Activated CD8-positive, alpha-beta memory T cell treated with anti-CD3 and anti-CD28 coated beads for 1 hour (primary cell): Measurements from ENCODE around the gene ANKRD33B.
"Not testable (repeated sequence)": the region's sequence is repeated elsewhere in the genome, so short reads cannot be mapped to it uniquely, and the experiment has no call there.

Experiments used
- DNase-seq, 2 donors: peaks; one replicate each; pipeline ENCODE4 v3.0.0-alpha.2; 2020; ENCODE audit warnings: low read depth in 1 of 2; ENCODE audit errors: extremely low read depth in 1 of 2

ANKRD33B gene

GRCh38 chr5:10633271-10634049, 69.6 kb downstream of the ANKRD33B start:
- peak in 1 of 2 donors; percentile 24 for DNase-seq

- DNase-seq: no peak
Measured at GRCh38 chr5:10634050-10634449, 70.2 kb downstream of the ANKRD33B start.

GRCh38 chr5:10634562-10634961, 70.7 kb downstream of the ANKRD33B start:
- no peak for DNase-seq

GRCh38 chr5:10635257-10635866, 71.5 kb downstream of the ANKRD33B start:
- peak in 1 of 2 donors; percentile 37 for DNase-seq

- DNase-seq: no peak
Measured at GRCh38 chr5:10635867-10636350, 72.0 kb downstream of the ANKRD33B start.

- DNase-seq: no peak
Measured at GRCh38 chr5:10636363-10637142, 72.7 kb downstream of the ANKRD33B start.

- DNase-seq: no peak
Measured at GRCh38 chr5:10637944-10638343, 74.1 kb downstream of the ANKRD33B start.

- DNase-seq: not testable (repeated sequence)
Measured at GRCh38 chr5:10638723-10639122, 74.9 kb downstream of the ANKRD33B start.

GRCh38 chr5:10639846-10640368, 76.0 kb downstream of the ANKRD33B start:
- DNase-seq: no peak

GRCh38 chr5:10642367-10642766, 78.5 kb downstream of the ANKRD33B start:
- DNase-seq: no peak

GRCh38 chr5:10644192-10644591, 80.3 kb downstream of the ANKRD33B start:
- no peak for DNase-seq

GRCh38 chr5:10645146-10645545, 81.3 kb downstream of the ANKRD33B start:
- no peak for DNase-seq

- DNase-seq: no peak
Measured at GRCh38 chr5:10645671-10646070, 81.8 kb downstream of the ANKRD33B start.

- no peak for DNase-seq
Measured at GRCh38 chr5:10647640-10648039, 83.8 kb downstream of the ANKRD33B start.

- no peak for DNase-seq
Measured at GRCh38 chr5:10648806-10649665, 85.2 kb downstream of the ANKRD33B start.

GRCh38 chr5:10649666-10650380, 86.0 kb downstream of the ANKRD33B start:
- DNase-seq: no peak

- no peak for DNase-seq
Measured at GRCh38 chr5:10652151-10652550, 88.3 kb downstream of the ANKRD33B start.

- DNase-seq: no peak
Measured at GRCh38 chr5:10652606-10653005, 88.7 kb downstream of the ANKRD33B start.

GRCh38 chr5:10653043-10653442, 89.2 kb downstream of the ANKRD33B start:
- no peak for DNase-seq
